ENCODE measurements around the gene LRPAP1. TPM values are rescaled to one million over a fixed set of nuclear protein-coding genes. Genes with fewer than 3 reads are reported as not detected.

LRPAP1 gene
- total RNA-seq, 1 donor from 2014 or later = 121 TPM

DNA sequence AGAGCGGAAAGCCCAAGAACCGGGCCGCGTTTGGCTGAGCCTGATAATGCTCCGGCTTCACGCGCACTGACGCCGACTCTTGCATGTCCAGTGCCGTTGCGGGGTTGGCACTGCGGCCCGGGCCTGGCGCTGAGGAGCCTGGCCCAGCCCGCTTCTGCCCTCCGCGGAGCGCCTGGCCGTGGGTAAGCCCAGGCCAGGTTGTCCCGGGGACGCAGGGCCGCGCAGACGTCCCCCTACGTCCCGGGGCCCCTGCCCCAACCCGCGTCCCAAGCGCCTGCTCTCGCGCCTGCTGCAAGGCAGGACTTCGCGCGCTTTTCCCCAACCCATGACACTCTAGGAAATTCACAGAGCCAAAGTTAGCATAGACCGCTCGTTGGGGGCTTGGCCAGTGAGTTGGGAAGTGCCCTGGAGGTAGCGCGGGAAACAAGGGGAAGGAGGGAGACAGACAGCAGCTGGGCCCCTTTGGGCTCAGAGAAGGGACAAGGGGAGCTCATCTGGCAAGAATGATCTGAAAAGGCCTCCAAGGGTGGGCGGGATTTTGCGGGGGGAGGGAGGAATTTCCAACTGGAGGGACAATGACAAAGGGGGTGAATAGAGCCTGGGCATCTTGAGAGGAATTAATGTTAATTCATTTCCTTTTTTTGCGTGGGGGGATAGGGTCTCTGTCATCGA is 665 bp upstream of the LRPAP1 start:
- peaks cover 6% of the 10 kb centered on the region for H3K9me3 Mint-ChIP-seq
- no peak overlapping the region for H3K27ac Mint-ChIP-seq

DNA sequence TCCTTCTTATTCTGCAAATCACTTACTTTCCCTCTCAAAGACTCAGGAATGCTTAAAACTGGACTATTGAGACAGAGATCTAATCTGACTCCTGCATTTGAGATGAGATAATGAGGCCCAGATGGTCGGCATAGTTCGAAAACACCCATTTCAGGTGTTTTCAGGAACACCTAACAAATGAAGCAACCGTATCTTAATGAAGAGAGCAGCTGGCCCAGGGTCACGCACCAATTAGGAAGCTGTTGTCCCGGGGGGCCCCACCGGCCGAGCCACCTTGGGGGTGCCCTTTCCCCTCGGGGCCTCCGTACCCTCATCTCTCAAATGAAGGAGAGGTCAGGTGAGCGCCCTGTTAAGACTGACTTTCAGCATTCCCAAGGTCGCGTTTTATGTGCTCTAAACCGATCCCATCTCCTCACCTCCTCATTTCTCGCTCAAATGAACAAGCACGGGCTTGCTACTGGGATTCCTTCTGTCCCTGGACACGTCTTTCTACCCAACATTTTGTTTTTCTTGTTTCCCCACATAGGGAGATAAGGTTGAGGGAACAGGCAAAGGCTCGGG is 824 bp downstream of the LRPAP1 start:
- DNase-seq (ENCODE audit: low spot score in 2 of 2, unreplicated experiment in 2 of 2) = no peak
- TF ChIP-seq, protein P1, sequence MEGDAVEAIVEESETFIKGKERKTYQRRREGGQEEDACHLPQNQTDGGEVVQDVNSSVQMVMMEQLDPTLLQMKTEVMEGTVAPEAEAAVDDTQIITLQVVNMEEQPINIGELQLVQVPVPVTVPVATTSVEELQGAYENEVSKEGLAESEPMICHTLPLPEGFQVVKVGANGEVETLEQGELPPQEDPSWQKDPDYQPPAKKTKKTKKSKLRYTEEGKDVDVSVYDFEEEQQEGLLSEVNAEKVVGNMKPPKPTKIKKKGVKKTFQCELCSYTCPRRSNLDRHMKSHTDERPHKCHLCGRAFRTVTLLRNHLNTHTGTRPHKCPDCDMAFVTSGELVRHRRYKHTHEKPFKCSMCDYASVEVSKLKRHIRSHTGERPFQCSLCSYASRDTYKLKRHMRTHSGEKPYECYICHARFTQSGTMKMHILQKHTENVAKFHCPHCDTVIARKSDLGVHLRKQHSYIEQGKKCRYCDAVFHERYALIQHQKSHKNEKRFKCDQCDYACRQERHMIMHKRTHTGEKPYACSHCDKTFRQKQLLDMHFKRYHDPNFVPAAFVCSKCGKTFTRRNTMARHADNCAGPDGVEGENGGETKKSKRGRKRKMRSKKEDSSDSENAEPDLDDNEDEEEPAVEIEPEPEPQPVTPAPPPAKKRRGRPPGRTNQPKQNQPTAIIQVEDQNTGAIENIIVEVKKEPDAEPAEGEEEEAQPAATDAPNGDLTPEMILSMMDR (IDR thresholded peaks at IDR 0.05; ENCODE audit: unreplicated experiment) = no peak
- peaks cover 20% of the 10 kb centered on the region for H3K4me1 Mint-ChIP-seq
- H3K27me3 Mint-ChIP-seq (ENCODE audit: low read depth) = peaks cover 23% of the 10 kb centered on the region
- H3K36me3 Mint-ChIP-seq = peaks cover 3% of the 10 kb centered on the region
- peak overlapping the region; percentile 84 for H3K27ac Mint-ChIP-seq
- H3K9me3 Mint-ChIP-seq = peaks cover 6% of the 10 kb centered on the region
- peak overlapping the region; percentile 100 for H3K4me3 Mint-ChIP-seq

More for the DNA sequence above, 665 bp upstream of the LRPAP1 start:
- DNase-seq (ENCODE audit: low spot score in 2 of 2, unreplicated experiment in 2 of 2) = no peak
- peaks cover 20% of the 10 kb centered on the region for H3K4me1 Mint-ChIP-seq
- TF ChIP-seq, protein P1 (IDR thresholded peaks at IDR 0.05; ENCODE audit: unreplicated experiment) = no peak
- H3K27me3 Mint-ChIP-seq (ENCODE audit: low read depth) = peaks cover 23% of the 10 kb centered on the region
- H3K36me3 Mint-ChIP-seq = peaks cover 3% of the 10 kb centered on the region
- peak overlapping the region; percentile 100 for H3K4me3 Mint-ChIP-seq

DNA sequence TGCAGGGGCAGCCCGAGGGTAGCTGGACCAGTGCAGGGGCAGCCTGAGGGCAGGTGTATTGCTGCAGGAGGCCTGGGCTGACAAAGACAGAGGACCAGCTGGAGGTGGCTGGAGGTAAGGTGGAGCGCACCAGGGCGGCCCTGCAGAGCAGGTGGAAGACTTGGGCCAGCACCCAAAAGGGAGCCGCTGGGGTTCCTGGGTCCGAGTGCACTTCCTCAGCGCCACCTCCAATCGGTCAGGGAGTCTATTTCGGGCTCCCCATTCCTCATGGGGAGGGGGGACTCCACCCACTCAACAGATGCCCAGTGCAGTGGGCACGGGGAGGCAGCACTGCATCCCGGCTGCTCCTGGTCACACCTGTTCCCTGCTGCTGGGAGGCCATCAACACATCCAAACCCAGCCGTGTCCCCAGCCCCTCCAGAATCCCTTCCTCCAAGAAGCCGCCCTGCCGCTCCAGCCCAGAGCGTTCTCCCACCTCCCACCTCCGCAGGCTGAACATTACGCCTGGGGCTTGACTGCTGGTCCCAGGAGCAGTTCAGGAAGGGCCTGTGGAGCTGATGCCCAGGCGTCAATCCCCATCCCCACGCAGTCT is 1.5 kb downstream of the LRPAP1 start:
- Mint-ChIP-seq H3K36me3 (peaks cover 3% of the 10 kb centered on the region), H3K9me3 (peaks cover 6% of the 10 kb centered on the region), H3K4me3 (peak overlapping the region; percentile 100), H3K27me3 (ENCODE audit: low read depth) (peaks cover 23% of the 10 kb centered on the region), H3K4me1 (peaks cover 20% of the 10 kb centered on the region), H3K27ac (peak overlapping the region; percentile 23)
- no peak for DNase-seq (ENCODE audit: low spot score in 2 of 2, unreplicated experiment in 2 of 2)
- TF ChIP-seq, protein P1 (IDR thresholded peaks at IDR 0.05; ENCODE audit: unreplicated experiment) = no peak

DNA sequence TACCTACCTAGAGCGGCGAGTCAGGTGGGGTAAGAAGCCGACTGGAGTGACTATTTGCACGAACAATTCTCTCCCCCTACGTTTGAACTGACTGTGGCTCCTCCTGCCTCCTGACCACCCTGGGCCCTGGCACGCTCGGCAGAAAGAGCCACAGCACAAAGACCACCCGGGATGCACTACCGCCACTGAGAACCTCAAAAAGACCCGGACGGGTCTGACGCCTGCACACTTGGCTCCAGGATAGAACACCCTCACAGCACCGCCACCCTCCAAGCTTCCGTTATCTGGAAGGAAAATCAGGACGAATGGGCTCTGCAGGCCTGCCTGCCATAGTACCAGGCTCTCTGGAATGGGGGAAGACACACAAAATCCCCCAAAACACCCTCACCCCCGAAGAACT is 2.2 kb downstream of the LRPAP1 start:
- H3K4me1 Mint-ChIP-seq = peaks cover 20% of the 10 kb centered on the region
- H3K9me3 Mint-ChIP-seq = peaks cover under 1% of the 10 kb centered on the region

DNA sequence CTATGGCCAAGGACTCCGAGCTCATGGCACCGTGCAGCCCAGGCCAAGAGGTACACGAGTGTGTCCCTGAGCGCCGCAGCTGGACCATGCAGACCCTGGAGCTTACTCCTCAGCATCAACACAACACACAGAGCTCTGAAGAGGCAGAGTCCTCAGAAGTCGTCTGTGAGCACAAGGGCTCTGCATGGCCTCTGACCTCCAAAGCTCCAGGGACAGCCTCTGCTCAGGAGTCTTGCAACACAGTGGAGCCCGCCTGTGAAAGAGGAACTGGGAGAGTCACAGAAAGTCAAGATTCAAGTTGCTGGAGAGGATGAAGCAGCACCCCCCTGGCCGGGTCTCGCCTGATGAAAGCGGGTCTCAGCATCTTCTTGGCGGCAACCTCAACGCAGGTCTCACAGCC is 2.9 kb downstream of the LRPAP1 start:
- no peak for DNase-seq (ENCODE audit: low spot score in 2 of 2, unreplicated experiment in 2 of 2)
- H3K4me3 Mint-ChIP-seq = no peak overlapping the region
- no peaks in the 10 kb centered on the region for H3K9me3 Mint-ChIP-seq
- H3K27me3 Mint-ChIP-seq (ENCODE audit: low read depth) = peaks cover 13% of the 10 kb centered on the region
- peaks cover 3% of the 10 kb centered on the region for H3K36me3 Mint-ChIP-seq
- H3K4me1 Mint-ChIP-seq = peaks cover 20% of the 10 kb centered on the region
- H3K27ac Mint-ChIP-seq = no peak overlapping the region
- TF ChIP-seq, protein P1 (IDR thresholded peaks at IDR 0.05; ENCODE audit: unreplicated experiment) = no peak

More for the DNA sequence above, 2.2 kb downstream of the LRPAP1 start:
- Mint-ChIP-seq H3K36me3 (peaks cover 3% of the 10 kb centered on the region), H3K27me3 (ENCODE audit: low read depth) (peaks cover 17% of the 10 kb centered on the region), H3K27ac (no peak overlapping the region), H3K4me3 (peak overlapping the region; percentile 100)
- TF ChIP-seq, protein P1 (IDR thresholded peaks at IDR 0.05; ENCODE audit: unreplicated experiment) = no peak
- no peak for DNase-seq (ENCODE audit: low spot score in 2 of 2, unreplicated experiment in 2 of 2)

Measured in mesothelial cell of epicardium (in vitro differentiated cells).